Measurements from ENCODE around the gene CRLF1.
A peak's percentile ranks its signal among the peaks of the same experiment; 100 is the strongest.

GRCh38 chr19:18576383-18576782 lies 30.2 kb downstream of the CRLF1 start:
- peak; percentile 1 for TF ChIP-seq POLR2A (IDR thresholded peaks at IDR 0.05; ENCODE audit: low read length)
- TF ChIP-seq GATA1 (IDR thresholded peaks at IDR 0.05; ENCODE audit: low read depth, low read length): no peak

Measured in erythroblast (primary cell).